Heart left ventricle (tissue), 13 donors: ENCODE measurements around the gene LBX1.

Experiments used
- POLR2A ChIP-seq, 2 donors: fragments of 450-650 bp; IDR thresholded peaks; one replicate each; pipeline ENCODE4 v1.6.1; 2017; ENCODE audit warnings: antibody characterized with exemption in 2 of 2, mild to moderate bottlenecking in 2 of 2, moderate library complexity in 2 of 2
- TF ChIP-seq, protein P1 (sequence below), 12 donors: fragments of 200-600 bp; sonication (generic) in 4 of 12; IDR thresholded peaks; one replicate each; pipeline versions ENCODE4 v1.5.0 to v1.8.0; 2018 to 2022; ENCODE audit warnings: antibody characterized with exemption in 12 of 12, mild to moderate bottlenecking in 5 of 12
- donor health status: ischemic (EF 13 %, LVEDD 7.1; RV severe dilation, severe dysfunction).
- donor health status: DM: no; HTN: yes; CAD: no.
- donor health status: DM: no; HTN: no; CAD: no.
- donor health status: ischemic (EF 25% LVEDD 6.9; RV normal size, moderate dysfunction).
- donor health status: ischemic (EF 25% LVEDD 5.7; RV mildly dilated, moderate dysfunction).
- donor health status: ischemic (EF 35%, LVEDD 5.7; RV mildly dilated, moderate dysfunction).
- donor health status: nonischemic (EF 11% LVEDD 7.7; RV severe dilation, severe dysfunction).
- donor health status: DM: yes; HTN: yes; CAD: no.
- donor health status: PGD.
- donor health status: ischemic (EF 29% LVEDD 5.4; RV normal size, mild dysfunction).
- donor health status: nonischemic (EF 23%, LVEDD 6.1; RV moderate dilation, normal function).

DNA sequence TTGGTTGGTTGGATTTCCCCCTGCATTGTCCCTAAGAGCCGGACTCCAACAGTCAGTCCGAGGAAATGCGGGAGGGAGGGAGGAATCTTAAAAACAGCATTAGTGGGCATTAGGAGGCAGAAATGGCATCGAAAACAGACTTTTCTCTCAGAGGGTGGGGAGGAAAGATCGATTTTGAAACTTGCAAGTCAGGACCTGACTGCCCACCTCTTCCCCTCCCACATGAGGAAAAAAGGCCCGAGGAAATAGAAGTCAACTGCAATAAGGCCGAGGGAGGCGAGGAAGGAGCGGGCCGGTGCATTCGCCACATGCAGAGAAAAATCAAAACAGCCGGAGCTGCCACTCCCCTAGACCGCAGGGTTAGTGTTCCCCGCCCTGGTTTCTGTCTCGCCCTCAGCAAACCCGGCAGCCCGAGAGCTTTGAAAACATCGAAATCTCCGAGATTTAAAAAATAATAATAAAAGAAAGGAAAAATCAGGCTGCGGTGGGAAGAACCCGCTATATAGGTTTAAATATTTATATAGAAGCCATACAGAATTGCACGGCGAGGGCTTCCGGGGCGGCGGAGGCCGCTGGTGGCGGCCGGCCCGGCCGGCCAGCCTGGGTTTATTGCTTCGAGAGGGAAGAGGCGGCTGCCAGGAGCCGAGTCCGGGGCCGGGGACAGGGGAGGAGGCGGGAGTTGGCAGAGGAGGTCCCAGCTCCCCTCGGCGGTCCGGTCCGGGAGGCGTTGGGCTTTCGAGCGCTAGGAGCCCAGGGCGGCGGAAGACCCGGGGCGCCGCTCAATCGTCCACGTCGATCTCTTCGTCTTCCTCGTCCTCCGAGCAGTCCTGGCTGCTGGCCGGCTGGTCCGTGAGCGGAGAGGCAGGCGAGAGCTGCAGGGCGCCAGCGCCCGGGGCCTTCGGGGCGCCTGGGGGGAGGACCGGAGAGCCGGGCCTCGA, 2.5 kb downstream of the LBX1 start:
- TF ChIP-seq, protein P1, sequence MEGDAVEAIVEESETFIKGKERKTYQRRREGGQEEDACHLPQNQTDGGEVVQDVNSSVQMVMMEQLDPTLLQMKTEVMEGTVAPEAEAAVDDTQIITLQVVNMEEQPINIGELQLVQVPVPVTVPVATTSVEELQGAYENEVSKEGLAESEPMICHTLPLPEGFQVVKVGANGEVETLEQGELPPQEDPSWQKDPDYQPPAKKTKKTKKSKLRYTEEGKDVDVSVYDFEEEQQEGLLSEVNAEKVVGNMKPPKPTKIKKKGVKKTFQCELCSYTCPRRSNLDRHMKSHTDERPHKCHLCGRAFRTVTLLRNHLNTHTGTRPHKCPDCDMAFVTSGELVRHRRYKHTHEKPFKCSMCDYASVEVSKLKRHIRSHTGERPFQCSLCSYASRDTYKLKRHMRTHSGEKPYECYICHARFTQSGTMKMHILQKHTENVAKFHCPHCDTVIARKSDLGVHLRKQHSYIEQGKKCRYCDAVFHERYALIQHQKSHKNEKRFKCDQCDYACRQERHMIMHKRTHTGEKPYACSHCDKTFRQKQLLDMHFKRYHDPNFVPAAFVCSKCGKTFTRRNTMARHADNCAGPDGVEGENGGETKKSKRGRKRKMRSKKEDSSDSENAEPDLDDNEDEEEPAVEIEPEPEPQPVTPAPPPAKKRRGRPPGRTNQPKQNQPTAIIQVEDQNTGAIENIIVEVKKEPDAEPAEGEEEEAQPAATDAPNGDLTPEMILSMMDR (IDR thresholded peaks at IDR 0.05), result no peak
- no peak for TF ChIP-seq POLR2A (IDR thresholded peaks at IDR 0.05)
